Activated CD8-positive, alpha-beta T cell treated with anti-CD3 and anti-CD28 coated beads for 36 hours (primary cell): ENCODE measurements around the gene GALNT6. TPM values are rescaled to one million over a fixed set of nuclear protein-coding genes. Genes with fewer than 3 reads are reported as not detected.

Experiments used
- ATAC-seq: fragments of 200-7000 bp; cut with Tn5 transposase; one replicate; pipeline ENCODE4 v1.10.0; 2021; ENCODE audit warnings: mild to moderate bottlenecking, moderate library complexity
- CTCF ChIA-PET: fragments of 350-600 bp; sonication (Branson Sonifier 250); formaldehyde crosslinking; loops from one replicate; lab custom pipeline; 2021; ENCODE audit warnings: antibody characterized with exemption; lab: Charles Lee
- POLR2A ChIA-PET: fragments of 350-600 bp; sonication (Branson Sonifier 250); formaldehyde crosslinking; loops from one replicate; lab custom pipeline; 2021; ENCODE audit warnings: antibody characterized with exemption; lab: Charles Lee
- DNase-seq: peaks from one replicate; pipeline ENCODE4 v3.0.0-alpha.2; 2020
- H3K27ac Mint-ChIP-seq: one replicate; pipeline ENCODE4 v1.8.0; 2021; ENCODE audit warnings: mild to moderate bottlenecking, mixed read lengths
- H3K27me3 Mint-ChIP-seq: one replicate; pipeline ENCODE4 v1.8.0; 2021; ENCODE audit warnings: mixed read lengths
- H3K36me3 Mint-ChIP-seq: one replicate; pipeline ENCODE4 v1.8.0; 2021; ENCODE audit warnings: low read depth, mixed read lengths
- H3K4me1 Mint-ChIP-seq: one replicate; pipeline ENCODE4 v1.8.0; 2021; ENCODE audit warnings: low read depth, mixed read lengths
- H3K4me3 Mint-ChIP-seq: one replicate; pipeline ENCODE4 v1.8.0; 2021; ENCODE audit warnings: mild to moderate bottlenecking, moderate library complexity, mixed read lengths
- H3K9me3 Mint-ChIP-seq: one replicate; pipeline ENCODE4 v1.8.0; 2021; ENCODE audit warnings: mixed read lengths
- CTCF ChIP-seq: fragments of 200-600 bp; IDR thresholded peaks from one replicate; pipeline ENCODE4 v1.8.0; 2022; ENCODE audit warnings: antibody characterized with exemption, mild to moderate bottlenecking
- intact Hi-C: fragments of 100-400 bp; cut with micrococcal nuclease; formaldehyde crosslinking; loops from one replicate; pipeline ENCODE4 v1.10.0; 2022
- total RNA-seq, 2 experiments: library from RNA; stranded (reverse); gene quantifications; one replicate each; pipeline ENCODE4 v1.2.3, GENCODE V29; 2021

The GALNT6 gene
- total RNA-seq, 2 experiments from 2014 or later: 18.0 to 22.3 TPM

GRCh38 chr12:51415931-51416330 is 24.7 kb upstream of the GALNT6 start:
- Mint-ChIP-seq H3K27me3 (peaks cover 2% of the 10 kb centered on the region), H3K4me3 (no peak overlapping the region), H3K4me1 (peaks cover 4% of the 10 kb centered on the region), H3K36me3 (no peaks in the 10 kb centered on the region), H3K27ac (no peak overlapping the region), H3K9me3 (no peaks in the 10 kb centered on the region)
- no peak for ATAC-seq
- DNase-seq: no peak
- ChIA-PET CTCF (interaction anchor here (1.6 to 2.9 kb wide), 2 partner anchors 115 to 116 kb away, joined by 4 to 16 read pairs; no protein-coding TSS in a partner anchor), POLR2A (no interaction called here)
- intact Hi-C loops: no loop called here
- TF ChIP-seq CTCF: no peak

GRCh38 chr12:51413791-51414190 is 22.6 kb upstream of the GALNT6 start:
- intact Hi-C loops: no loop called here
- H3K36me3 Mint-ChIP-seq: no peaks in the 10 kb centered on the region
- ChIA-PET POLR2A (no interaction called here), CTCF (no interaction called here)
- H3K9me3 Mint-ChIP-seq: no peaks in the 10 kb centered on the region
- TF ChIP-seq CTCF: no peak
- peaks cover 4% of the 10 kb centered on the region for H3K4me1 Mint-ChIP-seq
- no peak overlapping the region for H3K4me3 Mint-ChIP-seq
- ATAC-seq (no peak), DNase-seq (no peak)
- no peak overlapping the region for H3K27ac Mint-ChIP-seq
- H3K27me3 Mint-ChIP-seq: peaks cover 2% of the 10 kb centered on the region

GRCh38 chr12:51413149-51413548 is 21.9 kb upstream of the GALNT6 start:
- Mint-ChIP-seq H3K9me3 (no peaks in the 10 kb centered on the region), H3K36me3 (no peaks in the 10 kb centered on the region), H3K27ac (no peak overlapping the region), H3K4me3 (no peak overlapping the region), H3K27me3 (peaks cover 2% of the 10 kb centered on the region), H3K4me1 (peaks cover 4% of the 10 kb centered on the region)
- ChIA-PET POLR2A (no interaction called here), CTCF (interaction anchor here (1.8 to 2.4 kb wide), 2 partner anchors 8 to 119 kb away, joined by 6 to 10 read pairs; no protein-coding TSS in a partner anchor)
- DNase-seq (no peak), ATAC-seq (no peak)
- no peak for TF ChIP-seq CTCF
- intact Hi-C loops: no loop called here

- ChIA-PET POLR2A (interaction anchor here (1.0 kb wide), 1 partner anchor 40 kb away, joined by 4 read pairs; no protein-coding TSS in a partner anchor), CTCF (interaction anchor here (0.8 to 1.5 kb wide), 3 partner anchors 9 to 414 kb away, joined by 3 to 7 read pairs (median 5); no protein-coding TSS in a partner anchor)
- Mint-ChIP-seq H3K9me3 (no peaks in the 10 kb centered on the region), H3K4me3 (no peak overlapping the region), H3K36me3 (no peaks in the 10 kb centered on the region), H3K27ac (no peak overlapping the region), H3K27me3 (no peaks in the 10 kb centered on the region), H3K4me1 (peaks cover 7% of the 10 kb centered on the region)
- ATAC-seq (no peak), DNase-seq (no peak)
- no peak for TF ChIP-seq CTCF
- intact Hi-C loops: no loop called here
These were observed 18.6 kb upstream of the GALNT6 start for GRCh38 chr12:51409846-51410245.

GRCh38 chr12:51407604-51408003 is 16.4 kb upstream of the GALNT6 start:
- ChIA-PET CTCF (no interaction called here), POLR2A (no interaction called here)
- ATAC-seq (no peak), DNase-seq (no peak)
- H3K4me1 Mint-ChIP-seq: peaks cover 3% of the 10 kb centered on the region
- intact Hi-C loops: no loop called here
- H3K36me3 Mint-ChIP-seq: no peaks in the 10 kb centered on the region
- H3K27me3 Mint-ChIP-seq: no peaks in the 10 kb centered on the region
- no peak overlapping the region for H3K4me3 Mint-ChIP-seq
- no peak for TF ChIP-seq CTCF
- no peaks in the 10 kb centered on the region for H3K9me3 Mint-ChIP-seq
- H3K27ac Mint-ChIP-seq: no peak overlapping the region
